GM19468 (cell line): ENCODE results near the gene HBD.
"Not testable (repeated sequence)": the region's sequence is repeated elsewhere in the genome, so short reads cannot be mapped to it uniquely, and the experiment has no call there.

Source experiments
- ATAC-seq: cut with Tn5 transposase; IDR thresholded peaks from one replicate; pipeline ENCODE4 v1.9.1; 2021; ENCODE audit warnings: mild to moderate bottlenecking, moderate library complexity, moderate number of reproducible peaks; ENCODE audit not compliant: unreplicated experiment; ENCODE audit errors: extremely low read depth

Gene HBD

DNA sequence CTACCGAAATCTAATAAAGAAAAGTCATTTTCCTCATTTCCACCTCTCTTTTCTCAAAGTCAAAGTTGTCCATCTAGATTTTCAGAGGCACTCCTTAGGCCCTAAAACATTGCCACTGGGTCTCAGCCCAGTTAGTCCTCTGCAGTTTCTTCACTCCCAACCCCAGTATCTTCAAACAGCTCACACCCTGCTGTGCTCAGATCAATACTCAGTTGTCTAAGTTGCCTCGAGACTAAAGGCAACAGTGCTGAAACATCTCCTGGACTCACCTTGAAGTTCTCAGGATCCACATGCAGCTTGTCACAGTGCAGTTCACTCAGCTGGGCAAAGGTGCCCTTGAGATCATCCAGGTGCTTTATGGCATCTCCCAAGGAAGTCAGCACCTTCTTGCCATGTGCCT lies 19.7 kb upstream of the HBD start:
- not testable (repeated sequence) for ATAC-seq

- ATAC-seq: not testable (repeated sequence)
Observed at GRCh38 chr11:5253440-5253839, 19.2 kb upstream of the HBD start.

GRCh38 chr11:5252919-5253265 lies 18.6 kb upstream of the HBD start:
- ATAC-seq: no peak

DNA sequence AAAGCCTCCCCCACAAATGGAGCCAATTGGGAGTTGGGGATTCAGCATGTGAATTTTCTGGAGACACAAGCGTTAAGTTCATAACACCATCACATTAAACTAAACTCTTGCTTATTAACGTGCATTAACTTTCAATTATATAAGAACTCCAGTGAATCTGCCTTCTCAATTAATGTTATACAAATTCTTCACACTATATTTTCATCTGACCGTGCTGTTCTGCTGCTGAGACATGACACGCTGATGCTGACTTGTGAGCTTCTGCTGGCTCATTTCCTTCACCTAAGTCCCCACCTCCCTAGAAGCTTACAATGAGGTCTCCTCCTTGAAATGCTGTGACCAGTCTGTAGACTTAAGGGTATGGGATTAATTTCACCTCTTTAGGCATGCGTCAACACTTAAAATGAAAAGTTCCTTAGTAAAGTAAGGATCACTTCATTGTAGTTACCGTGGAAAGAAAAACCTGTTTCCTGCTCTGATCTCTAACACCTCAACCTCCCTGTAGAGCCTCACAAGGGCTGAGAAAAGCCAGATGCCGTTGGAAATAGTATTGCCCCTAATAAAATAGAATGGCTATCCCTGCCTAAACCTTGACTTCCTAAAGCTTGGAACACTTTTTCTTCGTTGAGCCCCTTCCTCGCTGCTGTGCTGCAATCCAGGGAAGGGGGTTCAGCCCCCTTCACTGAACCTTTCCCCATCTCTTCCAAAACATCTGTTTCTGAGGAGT lies 18.1 kb upstream of the HBD start:
- no peak for ATAC-seq

GRCh38 chr11:5251746-5252145 lies 17.5 kb upstream of the HBD start:
- ATAC-seq: no peak

DNA sequence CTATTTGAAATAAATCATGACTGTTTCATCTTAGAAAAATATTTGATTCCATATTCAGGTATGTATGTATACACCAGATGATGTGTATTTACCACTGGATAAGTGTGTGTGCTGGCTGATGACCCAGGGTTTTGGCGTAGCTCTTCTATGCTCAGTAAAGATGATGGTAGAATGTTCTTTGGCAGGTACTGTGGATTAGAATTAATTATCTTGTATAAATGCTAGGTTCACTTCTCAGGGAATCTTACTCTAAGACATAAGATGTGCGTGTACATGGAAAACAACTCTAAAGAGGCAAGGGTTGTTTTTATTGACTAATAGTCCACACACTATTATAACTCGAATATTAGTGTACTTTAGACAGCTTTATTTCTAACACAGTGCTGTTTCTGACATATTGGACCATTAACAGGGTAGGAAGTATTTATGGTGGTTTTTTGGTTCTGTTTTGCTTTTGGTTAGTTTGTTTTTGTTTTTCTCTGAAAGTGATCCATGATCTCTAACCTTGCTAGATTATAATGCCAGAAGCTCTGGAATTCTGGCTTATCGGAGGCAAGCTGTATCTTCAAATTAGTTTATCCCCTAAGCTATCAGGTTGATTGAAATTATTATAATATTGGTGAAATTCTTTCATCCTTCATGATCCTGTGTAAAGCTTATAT lies 16.4 kb upstream of the HBD start:
- no peak for ATAC-seq

DNA sequence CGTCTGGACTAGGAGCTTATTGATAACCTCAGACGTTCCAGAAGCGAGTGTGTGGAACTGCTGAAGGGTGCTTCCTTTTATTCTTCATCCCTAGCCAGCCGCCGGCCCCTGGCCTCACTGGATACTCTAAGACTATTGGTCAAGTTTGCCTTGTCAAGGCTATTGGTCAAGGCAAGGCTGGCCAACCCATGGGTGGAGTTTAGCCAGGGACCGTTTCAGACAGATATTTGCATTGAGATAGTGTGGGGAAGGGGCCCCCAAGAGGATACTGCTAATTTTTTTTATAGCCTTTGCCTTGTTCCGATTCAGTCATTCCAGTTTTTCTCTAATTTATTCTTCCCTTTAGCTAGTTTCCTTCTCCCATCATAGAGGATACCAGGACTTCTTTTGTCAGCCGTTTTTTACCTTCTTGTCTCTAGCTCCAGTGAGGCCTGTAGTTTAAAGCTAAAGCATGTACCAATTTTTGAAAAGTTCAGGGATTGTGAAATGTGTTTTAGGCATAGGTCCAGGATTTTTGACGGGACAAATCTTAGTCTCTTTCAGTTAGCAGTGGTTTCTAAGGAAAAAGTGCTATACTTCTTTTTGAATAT lies 15.6 kb upstream of the HBD start, which contains the start of gene HBG1:
Gene HBG1, minus strand, starts transcription at position 51 of the 590 bp plus-strand sequence. CDS start 53 bp downstream, outside the sequence.
- ATAC-seq: not testable (repeated sequence)

- ATAC-seq: not testable (repeated sequence)
Observed at GRCh38 chr11:5248498-5248897, 14.2 kb upstream of the HBD start.

GRCh38 chr11:5247472-5248192 lies 13.3 kb upstream of the HBD start:
- ATAC-seq: no peak

GRCh38 chr11:5246772-5247471 lies 12.6 kb upstream of the HBD start:
- no peak for ATAC-seq

GRCh38 chr11:5245155-5245554 lies 10.9 kb upstream of the HBD start:
- ATAC-seq: no peak

DNA sequence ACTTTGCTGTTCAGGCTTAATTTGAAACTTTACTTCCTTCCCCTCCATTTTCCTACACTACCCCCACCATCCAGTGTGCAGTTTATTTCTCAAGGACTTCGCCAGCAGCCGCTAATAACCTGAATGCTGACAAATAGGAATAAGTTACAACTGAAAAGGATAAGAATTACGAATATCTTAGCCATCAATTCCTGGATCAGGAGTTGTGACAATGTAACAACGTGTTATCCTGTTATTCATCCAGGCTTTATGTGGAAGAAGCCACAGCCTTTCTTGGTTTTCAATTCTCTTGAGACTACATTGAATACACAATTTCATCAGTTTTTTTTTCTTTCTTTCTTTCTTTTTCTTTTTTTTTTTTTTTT lies 9.5 kb upstream of the HBD start:
- no peak for ATAC-seq

DNA sequence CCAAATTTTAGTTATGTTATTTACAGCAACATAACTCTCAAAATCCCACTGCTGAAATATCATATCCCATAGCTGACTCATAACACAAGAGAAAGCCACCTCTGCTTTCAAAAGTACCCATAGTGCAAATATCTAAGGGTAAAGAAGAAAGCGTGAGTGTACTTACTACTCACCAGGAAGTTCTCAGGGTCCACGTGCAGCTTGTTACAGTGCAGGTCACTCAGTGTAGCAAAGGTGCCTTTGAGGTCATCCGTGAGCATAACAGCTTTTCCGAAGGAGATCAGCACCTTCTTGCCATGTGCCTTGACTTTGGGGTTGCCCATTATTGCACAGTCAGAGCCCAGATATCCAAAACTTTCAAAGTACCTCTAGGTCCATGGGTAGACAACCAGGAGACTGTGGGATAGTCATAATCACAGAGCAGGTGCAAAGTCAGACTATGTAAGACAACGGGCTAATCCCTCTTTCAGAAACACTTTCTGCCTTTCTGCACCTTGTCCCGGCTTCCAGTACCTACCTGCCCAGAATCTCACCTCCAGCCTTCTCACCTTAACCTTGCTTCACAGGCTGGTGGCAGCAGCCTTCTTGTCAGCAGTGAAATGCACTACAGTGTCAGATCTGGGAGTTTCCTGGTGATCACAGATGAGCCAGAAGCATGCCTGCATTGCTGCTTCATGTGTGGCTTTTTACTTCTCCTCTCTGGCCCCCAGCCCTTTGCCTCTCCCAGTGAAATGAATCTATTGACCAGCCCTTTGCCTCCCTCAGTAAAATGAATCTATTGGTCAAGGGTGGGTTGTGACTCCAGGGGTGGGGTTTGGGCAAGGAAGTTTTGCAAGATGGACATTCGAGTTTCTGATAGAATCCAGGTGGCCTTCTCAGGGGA lies 8.9 kb upstream of the HBD start:
- no peak for ATAC-seq

GRCh38 chr11:5242208-5242607 lies 7.9 kb upstream of the HBD start:
- ATAC-seq: no peak

- no peak for ATAC-seq
Observed at GRCh38 chr11:5241458-5241857, 7.2 kb upstream of the HBD start.

DNA sequence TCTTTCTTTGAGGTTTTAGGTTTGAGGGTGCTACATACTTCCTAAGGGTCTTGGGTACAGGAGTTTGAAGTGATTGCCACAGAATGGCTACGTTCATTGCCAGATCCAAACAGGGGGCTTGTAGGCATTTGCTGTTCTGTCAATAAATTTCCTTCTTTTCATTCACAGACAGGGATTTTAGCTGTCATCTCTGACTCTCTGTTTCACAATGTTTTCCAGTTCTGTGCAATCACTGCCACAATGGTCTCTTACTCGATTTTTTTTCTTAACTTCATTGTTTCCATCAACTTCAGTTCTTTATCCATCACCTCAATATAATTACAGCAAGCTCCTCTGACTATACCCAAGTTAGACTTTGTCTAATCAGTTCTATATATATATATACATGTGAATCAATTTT lies 6.2 kb upstream of the HBD start:
- no peak for ATAC-seq

- no peak for ATAC-seq
Observed at GRCh38 chr11:5240056-5240455, 5.8 kb upstream of the HBD start.

DNA sequence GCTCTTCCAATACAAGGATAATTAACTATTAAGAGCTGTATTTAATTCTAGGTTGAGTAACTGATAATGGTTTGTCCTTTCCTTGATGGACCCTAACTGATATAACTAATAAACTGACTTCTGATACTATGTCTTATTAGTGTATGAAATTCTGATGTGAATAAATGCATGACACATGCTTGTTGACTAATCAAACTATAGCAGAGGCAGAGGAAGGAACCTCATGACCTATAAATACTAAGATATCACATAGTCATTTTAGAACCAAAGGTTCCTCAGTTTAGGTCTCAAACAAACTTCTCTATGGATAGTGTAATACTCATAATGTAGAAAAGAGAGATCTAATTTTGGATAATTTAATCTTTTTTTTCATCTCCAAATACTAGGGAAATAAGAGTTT lies 4.8 kb upstream of the HBD start:
- no peak for ATAC-seq

DNA sequence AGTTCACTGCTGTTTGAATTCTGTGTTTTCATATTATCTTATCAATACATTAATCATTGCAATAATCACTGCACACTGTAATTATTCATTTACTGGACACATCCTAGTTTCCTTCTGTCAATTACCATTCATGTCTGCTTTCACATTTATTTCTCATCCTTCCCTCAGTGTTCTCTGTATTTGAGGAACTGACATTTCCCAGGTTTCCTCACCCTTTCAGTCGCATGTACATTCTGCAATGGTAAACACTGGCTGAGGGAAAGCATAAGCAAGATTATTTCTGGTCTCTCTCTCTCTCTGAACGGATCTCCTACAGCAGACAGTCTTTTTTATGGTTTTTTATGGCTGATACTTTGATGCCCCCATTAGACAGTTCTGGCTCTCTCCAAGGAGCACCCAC lies 4.2 kb upstream of the HBD start:
- ATAC-seq: no peak
